Stomach (tissue), 9 donors: ENCODE data around the gene VMP1. TPM values are rescaled to one million over a fixed set of nuclear protein-coding genes. Genes with fewer than 3 reads are reported as not detected.

Experiments
- DNase-seq, 2 donors: peaks; one replicate each; pipeline versions ENCODE4 v3.0.0 to v3.0.0-alpha.2; 2013 to 2019
- H3K27ac ChIP-seq, 5 donors: fragments of 200-600 bp in 4 of 5; sonication (generic) in 4 of 5; one replicate each; pipeline ENCODE4 v1.5.1; 2013 to 2019; ENCODE audit warnings: mild to moderate bottlenecking in 1 of 5, moderate library complexity in 1 of 5
- H3K27me3 ChIP-seq, 3 donors: fragments of 200-600 bp; sonication (generic); one replicate each; pipeline ENCODE4 v1.5.1; 2017 to 2019; ENCODE audit warnings: mixed run types in 1 of 3
- H3K36me3 ChIP-seq, 4 donors: fragments of 200-600 bp; sonication (generic); 1 replicate in 3 of 4; 2 replicates in 1 of 4; pipeline ENCODE4 v1.5.1; 2016 to 2019
- H3K4me1 ChIP-seq, 4 donors: fragments of 200-600 bp; sonication (generic); one replicate each; pipeline ENCODE4 v1.5.1; 2016 to 2019
- H3K4me3 ChIP-seq, 4 donors: fragments of 200-600 bp; sonication (generic) in 3 of 4; one replicate each; pipeline ENCODE4 v1.5.1; 2016 to 2019; ENCODE audit warnings: mild to moderate bottlenecking in 1 of 4
- H3K9me3 ChIP-seq, 4 donors: fragments of 200-600 bp; sonication (generic); one replicate each; pipeline ENCODE4 v1.5.1; 2016 to 2019
- EP300 ChIP-seq: sonication (generic); formaldehyde crosslinking; IDR thresholded peaks from one replicate; pipeline ENCODE4 v1.6.1; 2017; ENCODE audit warnings: antibody characterized with exemption
- POLR2A ChIP-seq, 4 donors: fragments of 450-650 bp; IDR thresholded peaks; one replicate each; pipeline ENCODE4 v1.6.1; 2016; ENCODE audit warnings: antibody characterized with exemption in 4 of 4, control low read depth in 2 of 4, mild to moderate bottlenecking in 1 of 4, moderate library complexity in 1 of 4
- POLR2AphosphoS5 ChIP-seq, 3 donors: sonication (generic); formaldehyde crosslinking; IDR thresholded peaks; one replicate each; pipeline ENCODE4 v1.6.1; 2016; ENCODE audit warnings: antibody characterized with exemption in 3 of 3
- WGBS, 5 donors: extraction: QIAGEN DNeasy Blood & Tissue Kit in 3 of 5; methylation state at CpG; one replicate each; pipeline versions ENCODE4 v1.1.5 to v1.1.7; 2013 to 2018; 5-methylcytosine and 5-hydroxymethylcytosine counted together
- intact Hi-C: fragments of 100-400 bp; cut with DNase I; formaldehyde crosslinking; loops from one replicate; pipeline ENCODE4 v1.15.1; 2023; ENCODE audit warnings: low total_unique reads
- polyA plus RNA-seq, 3 donors: library from polyadenylated mRNA; stranded (reverse); fragments of 200-250 nt; gene quantifications; one replicate each; pipeline ENCODE4 v1.2.3, GENCODE V29; 2013
- total RNA-seq, 5 donors: library from RNA; depleted of rRNA; stranded (reverse); fragments of >200 nt; gene quantifications; one replicate each; pipeline versions ENCODE4 v1.1.0 to v1.2.3, GENCODE V29; 2014 to 2016
- TF ChIP-seq, protein P1 (sequence below), 7 experiments: fragments of 450-650 bp in 4 of 7; fragments of 200-600 bp in 3 of 7; sonication (generic) in 3 of 7; IDR thresholded peaks; one replicate each; pipeline ENCODE4 v1.5.1; 2016 to 2019; ENCODE audit warnings: antibody characterized with exemption in 7 of 7, control low read depth in 2 of 7, mild to moderate bottlenecking in 1 of 7
- donor health status: healthy with polysubstance abuse.
- donor health status: Bipolar disorder and iron deficiency.
- donor health status: healthy.

Gene VMP1
- total and polyA plus RNA-seq, 8 donors: 24.4 to 562 (median 155) TPM

DNA sequence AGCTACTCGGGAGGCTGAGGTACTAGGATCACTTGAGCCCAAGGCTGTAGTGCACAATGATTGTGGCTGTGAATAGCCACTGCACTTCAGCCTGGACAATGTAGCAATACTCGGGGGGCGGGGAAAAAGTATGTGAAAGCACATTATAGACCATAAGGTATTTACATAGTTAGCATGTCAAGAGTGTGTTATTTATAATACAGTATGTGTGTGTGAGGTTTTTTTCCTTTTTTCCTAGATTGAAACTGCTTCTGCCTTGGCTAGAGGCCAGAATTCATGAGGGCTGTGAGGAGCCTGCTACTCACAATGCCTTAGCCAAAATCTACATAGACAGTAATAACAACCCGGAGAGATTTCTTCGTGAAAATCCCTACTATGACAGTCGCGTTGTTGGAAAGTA, 30.7 kb upstream of the VMP1 start:
- no peak for DNase-seq
- WGBS, 5 donors: 80 to 88% (median 82%) methylated on average over 7 of the region's 7 CpGs
- intact Hi-C loops: no loop called here
- Histone ChIP-seq H3K36me3 (peaks cover 67 to 99% (median 95%) of the 10 kb centered on the region in 4 donors), H3K27me3 (no peaks in the 10 kb centered on the region), H3K4me1 (peaks cover 0 to under 1% (median under 1%) of the 10 kb centered on the region in 4 donors), H3K27ac (no peak overlapping the region), H3K4me3 (no peak overlapping the region), H3K9me3 (no peaks in the 10 kb centered on the region)
- TF ChIP-seq EP300 (no peak), POLR2A (IDR thresholded peaks at IDR 0.05) (no peak), POLR2AphosphoS5 (IDR thresholded peaks at IDR 0.05) (no peak)
- TF ChIP-seq, protein P1, sequence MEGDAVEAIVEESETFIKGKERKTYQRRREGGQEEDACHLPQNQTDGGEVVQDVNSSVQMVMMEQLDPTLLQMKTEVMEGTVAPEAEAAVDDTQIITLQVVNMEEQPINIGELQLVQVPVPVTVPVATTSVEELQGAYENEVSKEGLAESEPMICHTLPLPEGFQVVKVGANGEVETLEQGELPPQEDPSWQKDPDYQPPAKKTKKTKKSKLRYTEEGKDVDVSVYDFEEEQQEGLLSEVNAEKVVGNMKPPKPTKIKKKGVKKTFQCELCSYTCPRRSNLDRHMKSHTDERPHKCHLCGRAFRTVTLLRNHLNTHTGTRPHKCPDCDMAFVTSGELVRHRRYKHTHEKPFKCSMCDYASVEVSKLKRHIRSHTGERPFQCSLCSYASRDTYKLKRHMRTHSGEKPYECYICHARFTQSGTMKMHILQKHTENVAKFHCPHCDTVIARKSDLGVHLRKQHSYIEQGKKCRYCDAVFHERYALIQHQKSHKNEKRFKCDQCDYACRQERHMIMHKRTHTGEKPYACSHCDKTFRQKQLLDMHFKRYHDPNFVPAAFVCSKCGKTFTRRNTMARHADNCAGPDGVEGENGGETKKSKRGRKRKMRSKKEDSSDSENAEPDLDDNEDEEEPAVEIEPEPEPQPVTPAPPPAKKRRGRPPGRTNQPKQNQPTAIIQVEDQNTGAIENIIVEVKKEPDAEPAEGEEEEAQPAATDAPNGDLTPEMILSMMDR (IDR thresholded peaks at IDR 0.05): no peak

DNA sequence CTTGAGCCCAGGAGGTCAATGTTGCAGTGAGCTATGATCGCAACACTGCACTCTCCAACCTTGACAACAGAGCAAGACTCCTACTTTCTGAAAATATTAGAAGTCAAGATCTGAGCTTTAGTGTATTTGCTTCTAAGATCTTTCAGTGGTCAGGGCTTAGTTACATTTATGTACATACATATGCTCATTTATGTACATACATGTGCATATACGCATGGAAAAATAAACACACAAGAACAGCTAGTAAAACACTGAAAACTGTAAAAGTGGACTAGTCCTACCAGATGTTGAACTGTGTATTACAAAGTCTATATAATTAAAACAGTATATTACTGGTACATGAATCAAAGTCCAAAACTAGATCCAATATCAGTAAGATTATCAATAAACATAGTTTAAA, 28.5 kb upstream of the VMP1 start:
- Histone ChIP-seq H3K9me3 (no peaks in the 10 kb centered on the region), H3K4me3 (no peak overlapping the region), H3K4me1 (no peaks in the 10 kb centered on the region), H3K27me3 (no peaks in the 10 kb centered on the region), H3K36me3 (peaks cover 85 to 100% (median 100%) of the 10 kb centered on the region in 4 donors), H3K27ac (no peak overlapping the region)
- TF ChIP-seq POLR2AphosphoS5 (IDR thresholded peaks at IDR 0.05) (no peak), POLR2A (IDR thresholded peaks at IDR 0.05) (no peak), EP300 (no peak)
- TF ChIP-seq, protein P1 (IDR thresholded peaks at IDR 0.05): no peak
- intact Hi-C loops: no loop called here
- WGBS, 5 donors: 40 to 92% (median 44%) methylated on average over 2 of the region's 2 CpGs
- no peak for DNase-seq

DNA sequence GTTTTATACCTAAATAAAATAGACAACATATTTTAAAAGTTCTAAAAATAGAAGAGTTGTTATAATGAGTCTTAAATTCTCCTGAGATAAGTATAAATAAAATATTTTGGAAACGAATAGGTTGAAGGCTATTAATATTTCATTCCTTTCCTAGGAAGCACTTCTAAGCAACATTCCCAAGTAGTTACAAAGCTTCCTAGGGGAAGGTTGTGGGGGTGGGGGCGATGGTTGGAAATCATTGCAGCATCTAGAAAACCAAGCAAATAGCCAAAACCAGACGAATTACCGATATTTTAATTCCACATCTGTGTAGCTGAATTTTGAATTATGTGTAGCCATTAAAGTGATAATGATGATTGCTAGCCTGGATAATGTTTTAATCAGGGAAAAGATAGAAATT, 27.1 kb upstream of the VMP1 start:
- no peaks in the 10 kb centered on the region for H3K27me3 ChIP-seq
- intact Hi-C loops: no loop called here
- 77 to 90% (median 85%) methylated on average over 4 of the region's 4 CpGs for WGBS, 5 donors
- H3K27ac ChIP-seq: no peak overlapping the region
- H3K4me3 ChIP-seq: no peak overlapping the region
- DNase-seq: no peak
- H3K9me3 ChIP-seq: no peaks in the 10 kb centered on the region
- peaks cover 86 to 100% (median 100%) of the 10 kb centered on the region in 4 donors for H3K36me3 ChIP-seq
- TF ChIP-seq POLR2AphosphoS5 (IDR thresholded peaks at IDR 0.05): no peak
- TF ChIP-seq EP300: no peak
- no peak for TF ChIP-seq POLR2A (IDR thresholded peaks at IDR 0.05)
- TF ChIP-seq, protein P1 (IDR thresholded peaks at IDR 0.05): no peak
- H3K4me1 ChIP-seq: no peaks in the 10 kb centered on the region

DNA sequence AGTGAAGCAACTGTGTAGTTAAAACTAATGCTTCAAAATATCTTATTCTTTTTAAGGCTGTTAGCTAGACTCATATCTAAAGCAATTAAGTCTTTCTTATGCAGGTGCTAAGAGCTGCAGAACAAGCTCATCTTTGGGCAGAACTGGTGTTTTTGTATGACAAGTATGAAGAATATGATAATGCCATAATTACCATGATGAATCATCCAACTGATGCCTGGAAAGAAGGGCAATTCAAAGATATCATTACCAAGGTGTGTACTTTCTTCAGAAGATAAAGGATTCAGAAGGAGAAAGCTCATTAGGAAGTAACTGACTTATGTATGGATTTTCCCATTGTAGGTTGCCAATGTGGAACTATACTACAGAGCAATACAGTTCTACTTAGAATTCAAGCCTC, 24.2 kb upstream of the VMP1 start:
- no peaks in the 10 kb centered on the region for H3K4me1 ChIP-seq
- intact Hi-C loops: no loop called here
- no peaks in the 10 kb centered on the region for H3K9me3 ChIP-seq
- no peak overlapping the region for H3K27ac ChIP-seq
- H3K36me3 ChIP-seq: peaks cover 64 to 100% (median 100%) of the 10 kb centered on the region in 4 donors
- TF ChIP-seq, protein P1 (IDR thresholded peaks at IDR 0.05): no peak
- TF ChIP-seq EP300 (no peak), POLR2A (IDR thresholded peaks at IDR 0.05) (no peak), POLR2AphosphoS5 (IDR thresholded peaks at IDR 0.05) (no peak)
- no peak overlapping the region for H3K4me3 ChIP-seq
- H3K27me3 ChIP-seq: no peaks in the 10 kb centered on the region
- no peak for DNase-seq
